Testis (tissue), 2 donors: ENCODE results near the gene TTLL10.

Experiments
- POLR2A ChIP-seq: fragments of 450-650 bp; IDR thresholded peaks from one replicate; pipeline ENCODE4 v1.6.1; 2017; ENCODE audit warnings: antibody characterized with exemption, mild to moderate bottlenecking, moderate library complexity
- TF ChIP-seq, protein P1 (sequence below), 3 experiments: fragments of 450-650 bp in 2 of 3; fragments of 200-600 bp in 1 of 3; sonication (generic) in 1 of 3; IDR thresholded peaks; one replicate each; pipeline ENCODE4 v1.5.1; 2016 to 2019; ENCODE audit warnings: antibody characterized with exemption in 3 of 3, mild to moderate bottlenecking in 2 of 3, moderate library complexity in 1 of 3

DNA sequence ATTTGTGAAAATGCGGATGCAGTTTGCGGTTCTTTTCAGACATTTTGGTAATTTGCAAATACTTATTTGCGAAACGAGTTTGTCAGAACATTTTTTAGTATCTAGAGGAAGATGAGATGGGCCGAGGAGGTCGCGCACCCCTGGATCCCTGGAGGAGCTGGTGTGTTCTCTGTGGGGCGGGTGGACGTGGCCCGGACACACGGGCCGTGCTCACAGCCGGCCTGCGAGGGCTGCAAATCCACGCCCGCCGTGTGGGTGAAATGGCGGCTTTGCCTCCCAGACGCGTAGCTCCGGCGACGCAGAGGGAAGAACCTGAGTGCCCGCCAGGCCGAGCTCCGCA is 9.3 kb upstream of the TTLL10 start:
- no peak for TF ChIP-seq POLR2A
- TF ChIP-seq, protein P1, sequence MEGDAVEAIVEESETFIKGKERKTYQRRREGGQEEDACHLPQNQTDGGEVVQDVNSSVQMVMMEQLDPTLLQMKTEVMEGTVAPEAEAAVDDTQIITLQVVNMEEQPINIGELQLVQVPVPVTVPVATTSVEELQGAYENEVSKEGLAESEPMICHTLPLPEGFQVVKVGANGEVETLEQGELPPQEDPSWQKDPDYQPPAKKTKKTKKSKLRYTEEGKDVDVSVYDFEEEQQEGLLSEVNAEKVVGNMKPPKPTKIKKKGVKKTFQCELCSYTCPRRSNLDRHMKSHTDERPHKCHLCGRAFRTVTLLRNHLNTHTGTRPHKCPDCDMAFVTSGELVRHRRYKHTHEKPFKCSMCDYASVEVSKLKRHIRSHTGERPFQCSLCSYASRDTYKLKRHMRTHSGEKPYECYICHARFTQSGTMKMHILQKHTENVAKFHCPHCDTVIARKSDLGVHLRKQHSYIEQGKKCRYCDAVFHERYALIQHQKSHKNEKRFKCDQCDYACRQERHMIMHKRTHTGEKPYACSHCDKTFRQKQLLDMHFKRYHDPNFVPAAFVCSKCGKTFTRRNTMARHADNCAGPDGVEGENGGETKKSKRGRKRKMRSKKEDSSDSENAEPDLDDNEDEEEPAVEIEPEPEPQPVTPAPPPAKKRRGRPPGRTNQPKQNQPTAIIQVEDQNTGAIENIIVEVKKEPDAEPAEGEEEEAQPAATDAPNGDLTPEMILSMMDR (IDR thresholded peaks at IDR 0.05) = no peak
